Inferior parietal cortex (tissue), 1 donor: ENCODE measurements around the gene PLPPR5.

Experiments
- DNase-seq: peaks from one replicate; pipeline ENCODE4 v3.0.0-alpha.2; 2016; ENCODE audit errors: extremely low spot score

PLPPR5 gene

GRCh38 chr1:98849969-98850636 lies 154.6 kb downstream of the PLPPR5 start:
- no peak for DNase-seq

- no peak for DNase-seq
Observed at GRCh38 chr1:98842241-98842640, 162.4 kb downstream of the PLPPR5 start.
